Peyer's patch (tissue), 4 donors: Measurements from ENCODE around the gene PLEKHB2.

Source experiments
- CTCF ChIP-seq, 6 experiments: fragments of 450-650 bp in 4 of 6; fragments of 200-600 bp in 2 of 6; sonication (generic) in 1 of 6; IDR thresholded peaks; one replicate each; pipeline ENCODE4 v1.5.1; 2017 to 2019; ENCODE audit warnings: antibody characterized with exemption in 6 of 6, mild to moderate bottlenecking in 3 of 6, moderate library complexity in 1 of 6
- POLR2A ChIP-seq, 2 donors: fragments of 450-650 bp; IDR thresholded peaks; one replicate each; pipeline ENCODE4 v1.5.1; 2017; ENCODE audit warnings: antibody characterized with exemption in 2 of 2, mild to moderate bottlenecking in 2 of 2, moderate library complexity in 2 of 2

GRCh38 chr2:131094463-131095281 lies 10.5 kb upstream of the PLEKHB2 start:
- TF ChIP-seq POLR2A (IDR thresholded peaks at IDR 0.05): no peak
- no peak for TF ChIP-seq CTCF (IDR thresholded peaks at IDR 0.05)
